Type B pancreatic cell (in vitro differentiated cells): ENCODE results near the gene HNRNPDL. TPM values are rescaled to one million over a fixed set of nuclear protein-coding genes. Genes with fewer than 3 reads are reported as not detected.

Experiments used
- DNase-seq: peaks from one replicate; pipeline ENCODE4 v3.0.0; 2021; ENCODE audit warnings: mixed read lengths; ENCODE audit not compliant: unreplicated experiment; ENCODE audit errors: extremely low spot score
- H3K27ac Mint-ChIP-seq: 2 replicates; pipeline ENCODE4 v1.8.0; 2021; ENCODE audit warnings: mild to moderate bottlenecking, mixed read lengths
- H3K27me3 Mint-ChIP-seq: 2 replicates; pipeline ENCODE4 v1.8.0; 2021; ENCODE audit warnings: mixed read lengths
- H3K36me3 Mint-ChIP-seq: 2 replicates; pipeline ENCODE4 v1.8.0; 2021; ENCODE audit warnings: mixed read lengths
- H3K4me1 Mint-ChIP-seq: one replicate; pipeline ENCODE4 v1.8.0; 2021; ENCODE audit warnings: mixed read lengths; ENCODE audit not compliant: unreplicated experiment
- H3K4me3 Mint-ChIP-seq: 2 replicates; pipeline ENCODE4 v1.8.0; 2021; ENCODE audit warnings: mild to moderate bottlenecking, mixed read lengths
- H3K9me3 Mint-ChIP-seq: 2 replicates; pipeline ENCODE4 v1.8.0; 2021; ENCODE audit warnings: mixed read lengths
- total RNA-seq: library from RNA; stranded (reverse); gene quantifications from 2 replicates; pipeline ENCODE4 v1.2.1, GENCODE V29; 2021; ENCODE audit warnings: low replicate concordance
- TF ChIP-seq, protein P1 (sequence below): fragments of 200-600 bp; sonication (generic); conservative IDR thresholded peaks from 2 replicates; pipeline ENCODE4 v1.5.0; 2021; ENCODE audit warnings: antibody characterized with exemption, mild to moderate bottlenecking

HNRNPDL gene
- total RNA-seq, 1 donor from 2014 or later: 448 TPM

DNA sequence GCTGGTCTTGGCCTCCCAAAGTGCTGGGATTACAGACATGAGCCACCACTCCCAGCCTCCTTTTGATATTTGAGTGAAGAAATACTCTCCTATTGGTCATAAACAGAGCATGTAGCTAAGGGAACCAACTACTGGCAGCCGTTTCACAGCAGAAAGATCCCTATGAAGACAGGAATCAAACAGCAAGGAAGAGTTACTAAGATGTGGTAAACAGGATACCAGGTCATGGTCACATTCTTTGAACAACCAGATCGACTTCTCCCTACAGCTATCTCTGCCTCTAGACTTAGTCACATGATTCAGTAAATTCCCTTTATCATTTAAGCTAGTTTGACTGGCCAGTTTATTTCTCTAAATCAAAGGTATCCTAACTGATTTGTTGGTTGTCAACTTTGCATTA lies 47.5 kb downstream of the HNRNPDL start:
- H3K27me3 Mint-ChIP-seq: no peaks in the 10 kb centered on the region
- H3K9me3 Mint-ChIP-seq: peaks cover 8% of the 10 kb centered on the region
- no peak overlapping the region for H3K4me3 Mint-ChIP-seq
- peaks cover 1% of the 10 kb centered on the region for H3K4me1 Mint-ChIP-seq
- H3K36me3 Mint-ChIP-seq: peaks cover 12% of the 10 kb centered on the region
- no peak overlapping the region for H3K27ac Mint-ChIP-seq
- TF ChIP-seq, protein P1, sequence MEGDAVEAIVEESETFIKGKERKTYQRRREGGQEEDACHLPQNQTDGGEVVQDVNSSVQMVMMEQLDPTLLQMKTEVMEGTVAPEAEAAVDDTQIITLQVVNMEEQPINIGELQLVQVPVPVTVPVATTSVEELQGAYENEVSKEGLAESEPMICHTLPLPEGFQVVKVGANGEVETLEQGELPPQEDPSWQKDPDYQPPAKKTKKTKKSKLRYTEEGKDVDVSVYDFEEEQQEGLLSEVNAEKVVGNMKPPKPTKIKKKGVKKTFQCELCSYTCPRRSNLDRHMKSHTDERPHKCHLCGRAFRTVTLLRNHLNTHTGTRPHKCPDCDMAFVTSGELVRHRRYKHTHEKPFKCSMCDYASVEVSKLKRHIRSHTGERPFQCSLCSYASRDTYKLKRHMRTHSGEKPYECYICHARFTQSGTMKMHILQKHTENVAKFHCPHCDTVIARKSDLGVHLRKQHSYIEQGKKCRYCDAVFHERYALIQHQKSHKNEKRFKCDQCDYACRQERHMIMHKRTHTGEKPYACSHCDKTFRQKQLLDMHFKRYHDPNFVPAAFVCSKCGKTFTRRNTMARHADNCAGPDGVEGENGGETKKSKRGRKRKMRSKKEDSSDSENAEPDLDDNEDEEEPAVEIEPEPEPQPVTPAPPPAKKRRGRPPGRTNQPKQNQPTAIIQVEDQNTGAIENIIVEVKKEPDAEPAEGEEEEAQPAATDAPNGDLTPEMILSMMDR: no peak
- no peak for DNase-seq

DNA sequence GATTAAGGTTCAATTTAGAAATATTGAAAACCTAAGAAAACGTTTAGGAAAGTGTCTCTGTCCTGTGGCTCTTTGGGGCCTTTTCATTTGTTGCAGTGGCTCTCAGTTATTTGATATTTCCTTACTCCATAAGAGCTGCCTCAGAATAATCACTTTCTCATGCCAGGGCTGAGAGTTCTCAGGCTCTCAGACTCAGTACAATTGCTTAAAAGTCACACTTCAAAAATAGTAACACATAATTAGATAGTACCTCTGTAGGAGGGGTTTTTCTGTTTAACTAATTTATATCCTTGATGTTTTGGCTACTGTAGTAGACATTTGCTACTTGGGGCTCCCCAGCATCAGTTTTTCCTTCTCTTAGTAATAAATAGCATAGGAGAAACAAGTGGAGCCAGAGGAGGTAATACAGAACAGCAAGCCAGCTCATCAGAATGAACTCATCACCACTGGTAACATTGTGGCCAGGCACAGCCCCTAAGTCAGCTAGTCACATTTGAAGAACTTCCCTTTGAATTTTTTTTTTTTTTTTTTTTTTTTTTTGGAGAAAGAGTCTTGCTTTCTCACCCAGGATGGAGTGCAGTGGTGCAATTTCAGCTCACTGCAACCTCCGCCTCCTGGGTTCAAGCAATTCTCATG lies 48.5 kb downstream of the HNRNPDL start:
- no peaks in the 10 kb centered on the region for H3K27me3 Mint-ChIP-seq
- H3K36me3 Mint-ChIP-seq: peaks cover 13% of the 10 kb centered on the region
- no peak overlapping the region for H3K27ac Mint-ChIP-seq
- peaks cover 4% of the 10 kb centered on the region for H3K4me1 Mint-ChIP-seq
- H3K4me3 Mint-ChIP-seq: no peak overlapping the region
- H3K9me3 Mint-ChIP-seq: peaks cover 8% of the 10 kb centered on the region
- no peak for DNase-seq
- TF ChIP-seq, protein P1: no peak

DNA sequence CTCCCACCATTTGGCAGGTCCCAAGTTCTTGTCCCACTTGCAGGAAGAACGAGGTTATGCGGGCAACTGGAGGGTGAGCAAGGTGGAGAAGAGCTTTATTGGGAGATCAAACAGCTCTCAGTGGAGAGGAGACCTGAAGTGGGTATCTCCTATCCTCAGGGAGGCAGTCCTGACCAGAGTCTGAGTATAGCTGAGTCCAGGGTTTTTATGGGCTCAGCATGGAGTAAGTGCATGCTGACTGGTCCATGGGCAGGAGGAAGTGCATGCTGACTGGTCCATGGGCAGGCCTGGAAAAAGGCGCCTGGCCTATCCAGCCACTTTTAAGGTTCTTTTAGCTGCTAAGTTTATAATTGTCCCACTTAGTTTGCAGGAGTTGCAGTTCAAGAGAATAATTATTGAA lies 49.0 kb downstream of the HNRNPDL start:
- no peak for DNase-seq
- H3K36me3 Mint-ChIP-seq: peaks cover 18% of the 10 kb centered on the region
- TF ChIP-seq, protein P1: no peak
- H3K4me1 Mint-ChIP-seq: peaks cover 8% of the 10 kb centered on the region
- H3K4me3 Mint-ChIP-seq: no peak overlapping the region
- no peak overlapping the region for H3K27ac Mint-ChIP-seq
- H3K9me3 Mint-ChIP-seq: peaks cover 8% of the 10 kb centered on the region
- no peaks in the 10 kb centered on the region for H3K27me3 Mint-ChIP-seq

DNA sequence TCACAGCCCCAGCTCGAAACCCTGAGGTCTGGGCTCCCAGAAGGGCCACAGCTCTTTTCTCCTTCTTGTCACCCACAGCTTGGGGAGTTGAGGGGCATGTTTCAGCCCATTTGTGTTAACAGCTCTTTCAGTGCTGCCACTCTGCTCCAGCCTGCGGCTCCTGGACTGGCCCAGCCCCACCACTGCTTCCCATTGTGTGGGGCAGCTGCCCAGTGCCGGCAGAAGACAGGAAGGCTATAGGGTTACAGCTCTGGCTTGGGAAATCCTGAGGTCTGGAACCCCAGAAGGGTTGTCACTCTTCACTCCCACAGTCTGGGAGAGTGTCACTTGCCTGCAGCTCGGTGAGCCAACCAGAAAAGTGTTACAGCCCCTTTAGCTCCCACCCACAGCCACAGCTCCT lies 49.4 kb downstream of the HNRNPDL start:
- TF ChIP-seq, protein P1: no peak
- H3K36me3 Mint-ChIP-seq: peaks cover 20% of the 10 kb centered on the region
- peaks cover 6% of the 10 kb centered on the region for H3K9me3 Mint-ChIP-seq
- no peaks in the 10 kb centered on the region for H3K27me3 Mint-ChIP-seq
- no peak for DNase-seq
- peaks cover 11% of the 10 kb centered on the region for H3K4me1 Mint-ChIP-seq
- no peak overlapping the region for H3K27ac Mint-ChIP-seq
- no peak overlapping the region for H3K4me3 Mint-ChIP-seq

DNA sequence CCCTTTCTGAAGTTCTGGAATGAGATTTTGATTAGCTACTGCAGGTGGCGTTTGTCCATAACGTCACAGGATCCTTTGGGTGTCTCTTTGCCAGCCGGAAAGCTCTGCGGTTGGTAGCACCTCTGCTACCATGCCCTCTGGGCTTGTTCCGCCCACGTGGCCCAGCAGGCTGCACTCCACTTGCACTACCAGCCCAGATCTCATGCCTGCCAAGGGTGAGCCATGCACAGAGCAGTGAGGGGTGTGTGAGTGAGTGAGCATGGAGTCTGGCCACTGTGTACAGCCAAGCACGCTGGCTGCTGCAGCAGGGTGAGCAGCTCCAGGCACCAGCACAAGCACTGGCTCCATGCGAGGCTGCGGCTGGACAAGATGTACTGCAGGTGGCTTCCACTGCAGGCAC lies 49.9 kb downstream of the HNRNPDL start:
- TF ChIP-seq, protein P1: no peak
- H3K4me3 Mint-ChIP-seq: no peak overlapping the region
- H3K36me3 Mint-ChIP-seq: peaks cover 19% of the 10 kb centered on the region
- DNase-seq: no peak
- H3K27ac Mint-ChIP-seq: no peak overlapping the region
- H3K4me1 Mint-ChIP-seq: peaks cover 15% of the 10 kb centered on the region
- H3K9me3 Mint-ChIP-seq: peaks cover under 1% of the 10 kb centered on the region
- H3K27me3 Mint-ChIP-seq: no peaks in the 10 kb centered on the region

DNA sequence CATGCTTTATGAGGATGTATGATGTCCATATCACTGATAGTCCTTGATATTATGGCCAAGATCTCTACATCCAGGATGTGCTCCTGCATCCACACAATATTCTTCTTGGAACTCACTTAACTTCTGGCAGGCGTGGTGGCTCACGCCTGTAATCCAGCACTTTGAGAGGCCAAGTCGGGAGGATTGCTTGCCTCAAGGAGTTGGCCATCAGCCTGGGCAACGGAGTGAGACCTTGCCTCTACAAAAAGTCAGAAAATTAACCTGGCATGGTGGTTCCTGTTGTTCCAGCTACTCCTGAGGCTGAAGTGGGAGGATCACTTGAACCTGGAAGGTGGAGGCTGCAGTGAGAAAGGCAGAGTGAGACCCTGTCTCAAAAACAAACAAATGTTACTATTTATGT lies 54.2 kb downstream of the HNRNPDL start:
- Mint-ChIP-seq H3K4me3 (peak overlapping the region; percentile 92), H3K4me1 (peaks cover 15% of the 10 kb centered on the region), H3K9me3 (no peaks in the 10 kb centered on the region), H3K27ac (peak overlapping the region; percentile 100), H3K36me3 (peaks cover 34% of the 10 kb centered on the region), H3K27me3 (no peaks in the 10 kb centered on the region)
- no peak for DNase-seq
- TF ChIP-seq, protein P1: no peak
